ENCODE data around the gene DHX30.

DNA sequence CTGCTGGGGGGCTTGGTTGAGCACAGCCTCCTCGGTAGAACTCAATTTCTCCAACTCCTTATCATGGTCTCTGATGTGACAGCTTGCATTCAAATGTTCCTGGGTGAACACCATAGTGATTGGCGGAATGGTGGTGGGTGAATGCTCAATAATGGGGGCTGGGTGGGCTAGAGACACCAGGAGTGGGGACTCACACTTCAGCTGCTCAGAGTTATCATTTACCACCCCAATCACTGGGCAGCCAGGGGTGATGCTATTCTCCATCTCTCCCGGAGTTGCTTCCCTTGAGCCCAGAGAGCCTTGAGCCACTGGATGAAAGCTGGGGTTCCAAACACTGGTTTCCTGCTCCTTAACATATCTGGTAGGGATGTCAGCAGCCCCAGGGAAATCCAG is 88.7 kb downstream of the DHX30 start:
- TF ChIP-seq POLR2AphosphoS5 (IDR thresholded peaks at IDR 0.05; ENCODE audit: low read depth, low read length), result no peak
- no peak for TF ChIP-seq SIN3A (IDR thresholded peaks at IDR 0.05; ENCODE audit: borderline replicate concordance, insufficient read depth, low read length)
- TF ChIP-seq TAF1 (IDR thresholded peaks at IDR 0.05; ENCODE audit: borderline replicate concordance, insufficient read depth, low read length), result no peak
- TF ChIP-seq, protein P1, sequence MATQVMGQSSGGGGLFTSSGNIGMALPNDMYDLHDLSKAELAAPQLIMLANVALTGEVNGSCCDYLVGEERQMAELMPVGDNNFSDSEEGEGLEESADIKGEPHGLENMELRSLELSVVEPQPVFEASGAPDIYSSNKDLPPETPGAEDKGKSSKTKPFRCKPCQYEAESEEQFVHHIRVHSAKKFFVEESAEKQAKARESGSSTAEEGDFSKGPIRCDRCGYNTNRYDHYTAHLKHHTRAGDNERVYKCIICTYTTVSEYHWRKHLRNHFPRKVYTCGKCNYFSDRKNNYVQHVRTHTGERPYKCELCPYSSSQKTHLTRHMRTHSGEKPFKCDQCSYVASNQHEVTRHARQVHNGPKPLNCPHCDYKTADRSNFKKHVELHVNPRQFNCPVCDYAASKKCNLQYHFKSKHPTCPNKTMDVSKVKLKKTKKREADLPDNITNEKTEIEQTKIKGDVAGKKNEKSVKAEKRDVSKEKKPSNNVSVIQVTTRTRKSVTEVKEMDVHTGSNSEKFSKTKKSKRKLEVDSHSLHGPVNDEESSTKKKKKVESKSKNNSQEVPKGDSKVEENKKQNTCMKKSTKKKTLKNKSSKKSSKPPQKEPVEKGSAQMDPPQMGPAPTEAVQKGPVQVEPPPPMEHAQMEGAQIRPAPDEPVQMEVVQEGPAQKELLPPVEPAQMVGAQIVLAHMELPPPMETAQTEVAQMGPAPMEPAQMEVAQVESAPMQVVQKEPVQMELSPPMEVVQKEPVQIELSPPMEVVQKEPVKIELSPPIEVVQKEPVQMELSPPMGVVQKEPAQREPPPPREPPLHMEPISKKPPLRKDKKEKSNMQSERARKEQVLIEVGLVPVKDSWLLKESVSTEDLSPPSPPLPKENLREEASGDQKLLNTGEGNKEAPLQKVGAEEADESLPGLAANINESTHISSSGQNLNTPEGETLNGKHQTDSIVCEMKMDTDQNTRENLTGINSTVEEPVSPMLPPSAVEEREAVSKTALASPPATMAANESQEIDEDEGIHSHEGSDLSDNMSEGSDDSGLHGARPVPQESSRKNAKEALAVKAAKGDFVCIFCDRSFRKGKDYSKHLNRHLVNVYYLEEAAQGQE (IDR thresholded peaks at IDR 0.05; ENCODE audit: insufficient read depth in 1 of 2, low read depth in 2 of 2, low read length in 2 of 2), result no peak
